Hippocampal formation (tissue), 2 donors: ENCODE measurements around the gene GOLGA1.
"Not testable (repeated sequence)": the region's sequence is repeated elsewhere in the genome, so short reads cannot be mapped to it uniquely, and the experiment has no call there.

ENCODE experiments used
- DNase-seq, 2 donors: peaks; one replicate each; lab custom pipeline; 2025; lab: John Stamatoyannopoulos, UW

The GOLGA1 gene

GRCh38 chr9:124940894-124941678, at the start of gene GOLGA1:
GOLGA1 (minus strand) TSS chr9:124941083; CDS start chr9:124938711, 2,372 bp downstream.
- DNase-seq: peak; percentile 77 to 92

DNA sequence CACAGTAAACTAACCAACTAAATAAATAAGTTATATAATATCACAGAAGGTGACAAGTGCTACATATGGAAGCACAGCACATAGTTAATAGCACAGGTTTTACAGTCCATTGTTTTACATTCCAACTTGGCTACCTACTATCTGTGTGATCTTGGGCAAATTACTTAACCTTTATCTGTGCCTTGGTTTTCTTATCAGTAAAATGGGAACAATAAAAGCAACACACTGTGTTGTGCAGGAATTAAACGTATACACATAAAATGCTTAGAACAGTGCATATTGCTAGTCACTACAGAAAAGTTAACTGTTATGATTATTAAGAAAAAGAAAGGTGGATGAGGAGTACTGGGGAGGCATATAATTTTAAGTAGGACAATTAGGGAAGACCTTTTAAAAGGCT, 42.8 kb upstream of the GOLGA1 start:
- DNase-seq: no peak

DNA sequence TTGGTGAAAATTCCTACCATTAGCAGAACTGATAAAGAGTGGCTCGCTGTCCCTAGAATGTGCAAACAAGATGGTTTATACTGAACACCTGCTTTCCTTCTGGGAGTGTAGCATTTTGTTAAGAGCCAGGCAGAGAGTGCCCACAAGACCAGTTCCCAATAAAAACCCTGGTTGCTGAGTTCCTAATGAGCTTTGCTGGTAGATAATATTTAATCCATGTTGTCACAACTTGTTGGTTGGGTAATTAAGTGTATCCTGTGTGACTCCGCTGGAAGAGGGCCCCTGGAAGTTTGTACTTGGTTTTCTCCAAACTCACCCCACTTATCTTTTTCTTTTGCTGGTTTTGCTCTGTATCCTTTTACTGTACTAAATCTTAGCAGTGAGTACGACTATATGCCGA, 39.5 kb upstream of the GOLGA1 start:
- no peak for DNase-seq

GRCh38 chr9:124975131-124975530, 34.2 kb upstream of the GOLGA1 start:
- no peak for DNase-seq

GRCh38 chr9:124973807-124974206, 32.9 kb upstream of the GOLGA1 start:
- no peak for DNase-seq

GRCh38 chr9:124972241-124972770, 31.4 kb upstream of the GOLGA1 start:
- DNase-seq: no peak

DNA sequence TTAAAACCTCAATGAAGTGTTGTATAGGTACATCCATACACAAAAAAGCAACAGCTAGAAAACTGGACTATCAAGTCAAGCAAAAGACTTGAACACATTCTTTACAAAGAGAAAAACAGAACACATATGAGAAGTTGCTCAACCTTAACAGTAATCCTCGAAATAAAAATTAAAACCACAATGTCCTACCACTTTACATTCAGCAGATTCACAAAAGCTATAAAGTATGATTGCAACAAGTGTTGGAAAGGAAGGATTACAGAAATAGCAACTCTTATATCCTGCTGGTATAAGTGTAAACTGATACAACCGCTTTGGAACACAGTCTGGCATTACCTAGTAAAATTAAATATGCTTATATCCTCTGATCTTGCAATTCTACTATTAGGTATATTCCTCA, 28.5 kb upstream of the GOLGA1 start:
- DNase-seq: no peak

DNA sequence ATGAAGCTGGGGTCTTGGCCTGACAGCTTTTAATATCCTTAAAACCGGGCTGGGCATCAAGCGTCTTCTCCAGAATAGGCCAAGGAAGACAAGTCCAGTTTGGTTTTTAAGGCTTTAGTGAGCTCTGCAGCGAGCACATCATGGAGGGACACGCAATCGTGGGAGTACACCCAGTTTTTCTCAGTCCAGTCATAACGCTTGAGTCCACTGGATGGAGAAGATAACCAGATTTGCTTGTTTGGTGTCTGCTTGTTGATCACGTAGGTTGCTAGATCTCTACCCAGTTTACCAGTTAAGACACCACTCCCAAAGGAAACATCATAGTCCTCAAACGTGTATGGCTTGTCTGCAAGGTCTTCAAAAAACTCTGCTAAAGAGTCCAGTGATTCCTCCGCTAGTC, 27.4 kb upstream of the GOLGA1 start:
- no peak for DNase-seq

DNA sequence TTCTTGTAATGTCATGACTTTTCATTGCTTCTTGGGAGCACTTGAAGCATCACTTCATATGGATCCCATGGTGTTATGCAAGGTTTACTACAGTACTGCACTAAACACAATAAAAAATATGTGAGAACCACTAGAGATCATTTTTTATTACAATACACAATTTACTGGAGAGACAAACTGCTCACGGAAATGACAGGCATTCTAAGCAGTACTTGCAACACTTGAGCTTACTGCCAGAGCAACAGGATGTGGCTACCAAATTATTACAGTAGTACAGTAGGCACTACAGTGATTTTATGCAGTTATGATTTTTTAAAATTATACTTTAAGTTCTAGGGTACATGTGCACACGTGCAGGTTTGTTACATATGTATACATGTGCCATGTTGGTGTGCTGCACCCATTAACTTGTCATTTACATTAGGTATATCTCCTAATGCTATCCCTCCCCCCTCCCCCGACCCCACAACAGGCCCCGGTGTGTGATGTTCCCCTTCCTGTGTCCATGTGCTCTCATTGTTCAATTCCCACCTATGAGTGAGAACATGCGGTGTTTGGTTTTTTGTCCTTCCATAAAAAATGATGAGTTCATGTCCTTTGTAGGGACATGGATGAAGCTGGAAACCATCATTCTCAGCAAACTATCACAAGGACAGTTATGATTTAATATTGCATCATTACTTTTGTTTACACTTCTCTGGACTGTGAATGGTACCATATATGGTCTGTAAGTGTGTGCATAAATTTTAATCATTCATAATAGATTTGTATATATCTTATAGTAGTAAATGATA, 25.1 kb upstream of the GOLGA1 start:
- DNase-seq: not testable (repeated sequence)

GRCh38 chr9:124964604-124965003, 23.7 kb upstream of the GOLGA1 start:
- no peak for DNase-seq

- DNase-seq: no peak
Measured at GRCh38 chr9:124964056-124964455, 23.2 kb upstream of the GOLGA1 start.

DNA sequence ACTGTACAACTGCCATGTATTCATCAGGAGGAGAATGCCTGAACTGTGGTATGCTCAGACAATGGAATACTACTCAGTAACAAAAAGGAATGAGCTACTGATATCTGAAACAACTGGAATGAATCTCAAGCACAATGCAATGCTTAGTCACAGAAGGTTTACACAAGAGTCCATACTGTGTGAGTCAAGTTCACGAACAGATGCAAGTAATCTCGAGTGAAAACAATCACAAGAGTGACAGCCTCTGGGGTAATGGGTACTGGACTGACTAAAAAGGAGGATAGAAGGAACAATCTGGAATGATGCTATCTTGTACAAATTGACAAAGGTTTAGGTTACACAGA, 19.5 kb upstream of the GOLGA1 start:
- DNase-seq: no peak

GRCh38 chr9:124959671-124960408, 19.0 kb upstream of the GOLGA1 start:
- not testable (repeated sequence) for DNase-seq

DNA sequence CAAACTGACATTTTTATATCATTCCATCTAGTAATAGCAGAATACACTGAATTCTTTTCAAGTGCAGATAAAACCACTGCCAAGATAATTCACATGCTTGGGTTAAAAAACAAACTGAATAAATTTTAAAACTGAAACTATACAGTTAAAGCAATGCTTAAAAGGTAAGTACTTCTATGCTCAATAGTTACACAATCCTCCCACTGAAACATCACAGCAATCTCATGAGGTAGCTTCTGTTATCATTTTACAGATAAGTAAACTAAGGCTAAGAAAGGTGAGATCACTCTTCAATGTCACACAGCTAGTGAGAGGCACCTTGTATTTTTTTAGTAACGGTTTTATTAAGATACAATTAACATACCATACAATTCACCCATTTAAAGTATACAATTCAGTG, 13.4 kb upstream of the GOLGA1 start:
- DNase-seq: no peak

GRCh38 chr9:124950050-124950718, 9.3 kb upstream of the GOLGA1 start:
- DNase-seq: no peak

GRCh38 chr9:124949387-124949786, 8.5 kb upstream of the GOLGA1 start:
- DNase-seq: no peak

DNA sequence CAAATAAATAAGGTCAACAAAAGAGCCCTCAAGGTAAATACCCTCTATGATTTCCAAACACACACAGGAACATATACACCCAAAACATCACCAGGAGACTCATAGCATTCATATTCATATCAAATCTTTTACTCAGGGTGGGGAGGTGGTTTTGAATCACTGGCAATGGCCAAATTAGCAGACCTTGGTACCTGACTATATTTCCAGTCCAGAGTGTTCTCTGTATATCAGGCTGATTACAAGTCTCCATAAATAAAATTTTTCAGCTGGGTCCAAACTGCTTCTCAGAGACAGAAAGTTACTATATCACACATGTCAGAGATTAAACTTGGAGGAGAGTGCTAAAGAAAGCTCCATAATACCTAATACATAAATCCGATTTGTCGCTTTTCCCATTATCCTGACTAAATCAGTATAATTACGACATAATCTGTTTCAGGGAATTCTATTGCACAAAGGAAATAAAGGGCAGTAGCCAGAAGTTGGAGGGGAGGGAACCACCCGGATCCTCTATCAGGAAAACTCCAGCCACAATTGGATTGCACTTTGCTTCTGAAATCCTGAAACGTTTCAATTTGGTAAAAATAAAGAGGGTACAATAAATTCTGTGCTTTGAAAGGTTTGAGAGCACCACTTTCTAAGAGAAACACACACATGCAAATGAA, 7.0 kb upstream of the GOLGA1 start:
- DNase-seq: no peak

DNA sequence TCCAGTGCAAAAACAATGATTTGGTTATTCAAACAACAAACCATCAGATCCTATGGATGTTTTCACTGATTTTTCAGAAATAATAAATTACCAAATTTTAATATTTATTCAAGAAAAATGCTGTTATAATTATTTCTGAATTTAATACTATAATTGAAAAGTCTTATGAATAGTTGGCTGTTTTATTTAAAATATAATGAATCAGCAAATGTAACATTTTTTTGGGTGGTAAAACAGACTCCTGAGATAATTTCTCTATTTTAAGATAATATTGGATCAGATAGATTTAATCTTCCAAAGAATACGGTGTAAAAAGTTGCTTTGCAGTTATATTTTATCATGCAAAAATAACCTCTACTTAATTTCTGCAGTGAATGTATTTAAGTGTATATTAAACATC, 5.3 kb upstream of the GOLGA1 start:
- no peak for DNase-seq

GRCh38 chr9:124941679-124942561, 1.0 kb upstream of the GOLGA1 start:
- DNase-seq: peak; percentile 53 to 56

GRCh38 chr9:124940521-124940893, 376 bp downstream of the GOLGA1 start:
- DNase-seq: no peak
